ENCODE measurements around the gene SHOC2. TPM values are rescaled to one million over a fixed set of nuclear protein-coding genes. Genes with fewer than 3 reads are reported as not detected.

SHOC2 gene
- total RNA-seq, 3 donors from 2014 or later: 60.3 to 69.7 (median 65.9) TPM

- H3K9me3 ChIP-seq: no peaks in the 10 kb centered on the region
- intact Hi-C loops (cut with DNase I; ENCODE audit: low total_unique reads): no loop called here
- peak within 1 kb of the TSS; percentile 76 to 82 (median 80) for H3K4me3 ChIP-seq
- DNase-seq (ENCODE audit: low spot score in 2 of 2): no peak
- no peaks in the 10 kb centered on the region for H3K4me1 ChIP-seq
- peak within 1 kb of the TSS; percentile 99 to 100 for H3K27ac ChIP-seq
- peak in 1 of 3 donors; percentile 9 for TF ChIP-seq CTCF (IDR thresholded peaks at IDR 0.05)
- TF ChIP-seq POLR2AphosphoS5 (IDR thresholded peaks at IDR 0.05): peak; percentile 90 to 91 (median 90)
- peak; percentile 80 for TF ChIP-seq POLR2A (IDR thresholded peaks at IDR 0.05)
- no peaks in the 10 kb centered on the region for H3K27me3 ChIP-seq
- no peaks in the 10 kb centered on the region for H3K36me3 ChIP-seq
Observed at GRCh38 chr10:110918643-110919348, 608 bp upstream of the SHOC2 start, which contains the start of gene BBIP1. TSS of gene BBIP1 (minus strand) at chr10:110919180. CDS start at chr10:110918157, 1,023 bp downstream.

- Histone ChIP-seq H3K36me3 (no peaks in the 10 kb centered on the region), H3K4me3 (peak overlapping the region; percentile 76 to 82 (median 80)), H3K27ac (peak overlapping the region; percentile 99 to 100), H3K27me3 (no peaks in the 10 kb centered on the region), H3K4me1 (no peaks in the 10 kb centered on the region), H3K9me3 (no peaks in the 10 kb centered on the region)
- DNase-seq (ENCODE audit: low spot score in 2 of 2): peak; percentile 32 to 52
- peak in 1 of 3 donors; percentile 18 for TF ChIP-seq POLR2AphosphoS5 (IDR thresholded peaks at IDR 0.05)
- no peak for TF ChIP-seq CTCF (IDR thresholded peaks at IDR 0.05)
- intact Hi-C loops (cut with DNase I; ENCODE audit: low total_unique reads): no loop called here
Observed at GRCh38 chr10:110919971-110920881, 822 bp downstream of the SHOC2 start.

GRCh38 chr10:110923856-110924493, 4.6 kb downstream of the SHOC2 start:
- no peak for DNase-seq (ENCODE audit: low spot score in 2 of 2)
- no peak overlapping the region for H3K4me3 ChIP-seq
- H3K9me3 ChIP-seq: no peaks in the 10 kb centered on the region
- no peaks in the 10 kb centered on the region for H3K4me1 ChIP-seq
- no peaks in the 10 kb centered on the region for H3K36me3 ChIP-seq
- TF ChIP-seq POLR2A (IDR thresholded peaks at IDR 0.05) (no peak), POLR2AphosphoS5 (IDR thresholded peaks at IDR 0.05) (no peak), CTCF (IDR thresholded peaks at IDR 0.05) (no peak)
- H3K27me3 ChIP-seq: no peaks in the 10 kb centered on the region
- no peak overlapping the region for H3K27ac ChIP-seq
- intact Hi-C loops (cut with DNase I; ENCODE audit: low total_unique reads): no loop called here

GRCh38 chr10:110927461-110927860, 8.1 kb downstream of the SHOC2 start:
- no peak overlapping the region for H3K27ac ChIP-seq
- no peaks in the 10 kb centered on the region for H3K27me3 ChIP-seq
- TF ChIP-seq POLR2AphosphoS5 (IDR thresholded peaks at IDR 0.05) (no peak), CTCF (IDR thresholded peaks at IDR 0.05) (no peak), POLR2A (IDR thresholded peaks at IDR 0.05) (no peak)
- no peaks in the 10 kb centered on the region for H3K36me3 ChIP-seq
- no peak overlapping the region for H3K4me3 ChIP-seq
- no peaks in the 10 kb centered on the region for H3K4me1 ChIP-seq
- H3K9me3 ChIP-seq: no peaks in the 10 kb centered on the region
- no peak for DNase-seq (ENCODE audit: low spot score in 2 of 2)
- intact Hi-C loops (cut with DNase I; ENCODE audit: low total_unique reads): no loop called here
